Loucy (cell line): Measurements from ENCODE around the gene MRPL36.

Source experiments
- CTCF ChIP-seq: fragments of 200-600 bp; sonication (generic); conservative IDR thresholded peaks from 2 replicates; pipeline ENCODE4 v1.5.1; 2014; ENCODE audit warnings: mild to moderate bottlenecking, antibody characterized with exemption, low read length
- EZH2phosphoT487 ChIP-seq: fragments of 200-600 bp; IDR thresholded peaks from 2 replicates; pipeline ENCODE4 v1.6.1; 2018; ENCODE audit warnings: antibody characterized with exemption, mild to moderate bottlenecking, moderate library complexity, borderline replicate concordance

DNA sequence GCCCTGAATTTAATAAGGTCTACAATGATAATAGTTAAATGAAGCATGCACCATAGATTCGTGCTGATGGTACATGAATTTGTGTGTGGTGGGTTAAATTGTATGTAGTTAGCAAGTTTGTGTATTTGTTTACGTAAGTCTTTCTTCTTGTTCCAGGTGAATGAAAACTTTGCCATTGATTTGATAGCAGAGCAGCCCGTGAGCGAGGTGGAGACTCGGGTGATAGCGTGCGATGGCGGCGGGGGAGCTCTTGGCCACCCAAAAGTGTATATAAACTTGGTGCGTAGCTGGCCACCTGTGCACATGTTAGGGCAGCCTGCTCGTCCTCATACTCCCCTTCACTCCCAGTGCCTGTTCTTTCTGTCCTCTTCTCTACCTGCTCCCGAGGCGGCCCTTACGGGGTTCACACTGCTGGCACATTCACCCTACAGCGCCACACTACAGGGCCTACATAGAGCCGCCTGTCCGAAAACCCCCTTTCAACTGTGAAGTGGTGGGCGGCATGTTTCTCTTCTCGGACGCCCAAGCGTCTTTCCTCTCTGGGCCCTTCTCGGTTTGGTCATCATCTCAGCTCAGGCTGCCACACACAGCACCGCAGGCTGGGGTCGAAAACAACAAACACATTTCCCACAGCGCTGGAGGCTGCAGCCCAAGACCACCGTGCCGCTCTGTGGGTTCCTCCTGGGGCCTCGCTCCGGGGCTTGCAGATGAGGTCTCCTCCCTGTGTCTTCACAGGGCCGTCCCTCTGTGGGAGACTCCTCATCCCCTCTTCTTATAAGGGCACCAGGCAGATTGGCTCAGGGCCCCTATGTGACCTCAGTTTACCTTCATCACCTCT is 14.8 kb upstream of the MRPL36 start:
- TF ChIP-seq CTCF (no peak), EZH2phosphoT487 (no peak)
